CD4-positive, alpha-beta T cell (primary cell): ENCODE data around the gene ZWILCH. TPM values are rescaled to one million over a fixed set of nuclear protein-coding genes. Genes with fewer than 3 reads are reported as not detected.

Source experiments
- ATAC-seq: fragments of 200-7000 bp; cut with Tn5 transposase; one replicate; pipeline ENCODE4 v1.10.0; 2022; ENCODE audit warnings: mild to moderate bottlenecking; ENCODE audit not compliant: poor library complexity
- CTCF ChIA-PET: fragments of 350-600 bp; sonication (Branson Sonifier 250); formaldehyde crosslinking; loops from one replicate; lab custom pipeline; 2021; ENCODE audit warnings: antibody characterized with exemption, inconsistent platforms; lab: Charles Lee
- POLR2A ChIA-PET: fragments of 350-600 bp; sonication (Branson Sonifier 250); formaldehyde crosslinking; loops from one replicate; lab custom pipeline; 2021; ENCODE audit warnings: antibody characterized with exemption, inconsistent platforms; lab: Charles Lee
- DNase-seq, 14 experiments: peaks; one replicate each; pipeline ENCODE4 v3.0.0-alpha.2; 2013 to 2020; ENCODE audit warnings: mixed read lengths in 2 of 14
- H3K27ac ChIP-seq, 2 donors: one replicate each; pipeline versions ENCODE4 v1.5.1 to v1.7.0; 2013; ENCODE audit warnings: low read length in 2 of 2, low read depth in 1 of 2, mild to moderate bottlenecking in 1 of 2
- H3K27me3 ChIP-seq, 2 experiments: 1 replicate in 1 of 2; 2 replicates in 1 of 2; pipeline versions ENCODE4 v1.6.1 to v1.7.0; 2013; ENCODE audit warnings: low read length in 2 of 2, control low read depth in 1 of 2, mild to moderate bottlenecking in 1 of 2, moderate library complexity in 1 of 2; ENCODE audit not compliant: insufficient read depth in 2 of 2, control insufficient read depth in 1 of 2
- H3K36me3 ChIP-seq: one replicate; pipeline ENCODE4 v1.6.1; 2013; ENCODE audit warnings: low read length, control low read depth; ENCODE audit not compliant: insufficient read depth
- H3K4me1 ChIP-seq: one replicate; pipeline ENCODE4 v1.6.1; 2013; ENCODE audit warnings: low read length, control low read depth; ENCODE audit not compliant: insufficient read depth
- H3K4me3 ChIP-seq: one replicate; pipeline ENCODE4 v1.5.1; 2013; ENCODE audit warnings: mild to moderate bottlenecking, low read length, moderate library complexity
- H3K9me3 ChIP-seq, 2 experiments: 1 replicate in 1 of 2; 2 replicates in 1 of 2; pipeline versions ENCODE4 v1.6.1 to v1.7.0; 2013; ENCODE audit warnings: low read length in 2 of 2, mild to moderate bottlenecking in 2 of 2, control low read depth in 1 of 2, moderate library complexity in 1 of 2; ENCODE audit not compliant: control insufficient read depth in 1 of 2, insufficient read depth in 1 of 2
- H3K27ac Mint-ChIP-seq: one replicate; pipeline ENCODE4 v1.8.0; 2020; ENCODE audit warnings: mixed read lengths
- H3K27me3 Mint-ChIP-seq: one replicate; pipeline ENCODE4 v1.8.0; 2021; ENCODE audit warnings: mixed read lengths
- H3K36me3 Mint-ChIP-seq: one replicate; pipeline ENCODE4 v1.8.0; 2021; ENCODE audit warnings: low read depth, mixed read lengths
- H3K4me1 Mint-ChIP-seq: one replicate; pipeline ENCODE4 v1.8.0; 2021; ENCODE audit warnings: low read depth, mixed read lengths
- H3K4me3 Mint-ChIP-seq: one replicate; pipeline ENCODE4 v1.8.0; 2020; ENCODE audit warnings: mild to moderate bottlenecking, mixed read lengths
- H3K9me3 Mint-ChIP-seq: one replicate; pipeline ENCODE4 v1.8.0; 2020; ENCODE audit warnings: mixed read lengths
- CTCF ChIP-seq: fragments of 200-600 bp; IDR thresholded peaks from one replicate; pipeline ENCODE4 v1.8.0; 2022; ENCODE audit warnings: antibody characterized with exemption, mild to moderate bottlenecking
- intact Hi-C, 2 experiments: fragments of 100-400 bp; cut with DNase I in 1 of 2; cut with micrococcal nuclease in 1 of 2; formaldehyde crosslinking; loops; one replicate each; pipeline versions ENCODE4 v1.15.1 to v1.9.0; 2023 to 2025; cut with DNase I, micrococcal nuclease
- total RNA-seq, 174 experiments: library from RNA in 2 of 174; stranded (reverse) in 2 of 174; gene quantifications; one replicate each; pipeline ENCODE4 v1.2.3 and lab custom pipeline; 2021 to 2026

Gene ZWILCH
- total RNA-seq, 2 experiments from 2014 or later: 6.8 to 7.2 TPM

GRCh38 chr15:66480267-66480666, 24.9 kb upstream of the ZWILCH start:
- DNase-seq (no peak), ATAC-seq (no peak)
- Mint-ChIP-seq H3K27ac (peak overlapping the region; percentile 5), H3K4me3 (no peak overlapping the region), H3K27me3 (no peaks in the 10 kb centered on the region), H3K4me1 (peaks cover 17% of the 10 kb centered on the region), H3K36me3 (peaks cover 41% of the 10 kb centered on the region), H3K9me3 (no peaks in the 10 kb centered on the region)
- Histone ChIP-seq H3K36me3 (peaks cover 38% of the 10 kb centered on the region), H3K4me1 (no peaks in the 10 kb centered on the region), H3K4me3 (no peak overlapping the region), H3K27me3 (no peaks in the 10 kb centered on the region), H3K9me3 (no peaks in the 10 kb centered on the region), H3K27ac (no peak overlapping the region)
- ChIA-PET POLR2A (interaction anchor here (1.0 to 1.1 kb wide), 2 partner anchors 8 to 94 kb away, joined by 3 to 5 read pairs; partner anchors contain the start of gene MAP2K1), CTCF (no interaction called here)
- intact Hi-C loops: no loop called here
- TF ChIP-seq CTCF: no peak

- ChIA-PET CTCF (no interaction called here), POLR2A (interaction anchor here (1.0 to 1.1 kb wide), 2 partner anchors 9 to 95 kb away, joined by 3 to 5 read pairs; partner anchors contain the start of gene MAP2K1)
These were observed 23.8 kb upstream of the ZWILCH start for GRCh38 chr15:66481107-66481856.

GRCh38 chr15:66482539-66482938, 22.6 kb upstream of the ZWILCH start:
- H3K9me3 ChIP-seq: no peaks in the 10 kb centered on the region
- H3K27ac ChIP-seq: no peak overlapping the region
- TF ChIP-seq CTCF: no peak
- Mint-ChIP-seq H3K4me3 (no peak overlapping the region), H3K27me3 (no peaks in the 10 kb centered on the region), H3K36me3 (peaks cover 47% of the 10 kb centered on the region), H3K9me3 (no peaks in the 10 kb centered on the region), H3K27ac (peak overlapping the region; percentile 30), H3K4me1 (peaks cover 5% of the 10 kb centered on the region)
- CTCF ChIA-PET: no interaction called here
- intact Hi-C loops: no loop called here
- no peaks in the 10 kb centered on the region for H3K4me1 ChIP-seq
- peaks cover 61% of the 10 kb centered on the region for H3K36me3 ChIP-seq
- ATAC-seq (no peak), DNase-seq (no peak)
- no peaks in the 10 kb centered on the region for H3K27me3 ChIP-seq
- POLR2A ChIA-PET: no interaction called here
- H3K4me3 ChIP-seq: no peak overlapping the region

More at GRCh38 chr15:66481107-66481856, 23.8 kb upstream of the ZWILCH start:
- no peaks in the 10 kb centered on the region for H3K27me3 ChIP-seq
- no peak overlapping the region for H3K4me3 ChIP-seq
- Mint-ChIP-seq H3K27ac (no peak overlapping the region), H3K4me1 (peaks cover 12% of the 10 kb centered on the region), H3K9me3 (no peaks in the 10 kb centered on the region), H3K4me3 (no peak overlapping the region), H3K36me3 (peaks cover 41% of the 10 kb centered on the region), H3K27me3 (no peaks in the 10 kb centered on the region)
- H3K27ac ChIP-seq: no peak overlapping the region
- no peaks in the 10 kb centered on the region for H3K9me3 ChIP-seq
- no peak for ATAC-seq
- DNase-seq: no peak
- H3K4me1 ChIP-seq: no peaks in the 10 kb centered on the region
- intact Hi-C loops: no loop called here
- TF ChIP-seq CTCF: no peak
- H3K36me3 ChIP-seq: peaks cover 49% of the 10 kb centered on the region
